C4-2B (cell line): ENCODE measurements around the gene SMCO4.

ENCODE experiments used
- ZFX ChIP-seq: fragments of 450-650 bp; IDR thresholded peaks from 2 replicates; pipeline ENCODE4 v1.6.1; 2017
- TF ChIP-seq, protein P1 (sequence below): fragments of 450-650 bp; conservative IDR thresholded peaks from 2 replicates; pipeline ENCODE4 v1.5.1; 2017; ENCODE audit warnings: mild to moderate bottlenecking

DNA sequence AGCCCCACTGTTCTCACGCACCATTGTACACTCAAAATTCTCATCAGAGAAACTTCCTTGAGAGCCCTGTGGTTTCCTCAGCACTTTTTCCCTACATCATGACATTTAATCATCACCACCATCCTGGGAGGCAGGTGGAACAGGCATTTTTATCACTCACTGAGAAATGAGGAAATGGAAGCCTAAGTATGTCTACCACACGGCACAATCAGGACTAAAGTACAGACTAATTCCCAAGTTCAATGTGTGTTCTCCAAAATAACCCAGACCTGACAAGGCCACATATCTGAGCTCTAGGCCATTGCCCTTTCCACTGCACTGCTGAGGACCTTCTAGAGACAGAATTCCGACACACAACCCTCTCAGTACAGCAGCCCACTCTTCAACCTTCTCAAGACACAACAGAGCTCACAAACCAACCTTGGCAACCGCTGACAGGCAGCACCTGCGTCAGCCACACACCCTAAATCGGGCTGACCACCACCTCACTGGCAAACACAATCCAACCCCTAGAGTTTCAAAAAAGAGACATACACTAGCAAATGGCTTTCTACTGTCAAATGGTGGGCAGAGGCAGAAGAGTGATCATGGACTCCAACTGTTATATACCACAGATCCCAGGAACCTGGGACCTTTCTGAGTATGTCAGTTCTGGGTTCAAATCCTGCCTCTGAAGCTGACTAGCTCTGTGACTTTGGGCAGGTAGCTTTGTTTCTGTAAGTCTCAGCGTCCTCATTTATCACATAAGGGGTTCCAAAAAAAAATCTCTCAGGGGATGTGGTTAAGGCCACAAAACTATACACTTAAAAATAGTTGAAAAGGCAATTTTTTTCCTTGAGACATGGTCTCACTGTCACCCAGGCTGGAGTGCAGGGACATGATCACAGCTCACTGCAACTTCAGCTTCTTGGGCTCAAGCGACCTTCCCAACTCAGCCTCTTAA lies 16.3 kb downstream of the SMCO4 start:
- TF ChIP-seq, protein P1, sequence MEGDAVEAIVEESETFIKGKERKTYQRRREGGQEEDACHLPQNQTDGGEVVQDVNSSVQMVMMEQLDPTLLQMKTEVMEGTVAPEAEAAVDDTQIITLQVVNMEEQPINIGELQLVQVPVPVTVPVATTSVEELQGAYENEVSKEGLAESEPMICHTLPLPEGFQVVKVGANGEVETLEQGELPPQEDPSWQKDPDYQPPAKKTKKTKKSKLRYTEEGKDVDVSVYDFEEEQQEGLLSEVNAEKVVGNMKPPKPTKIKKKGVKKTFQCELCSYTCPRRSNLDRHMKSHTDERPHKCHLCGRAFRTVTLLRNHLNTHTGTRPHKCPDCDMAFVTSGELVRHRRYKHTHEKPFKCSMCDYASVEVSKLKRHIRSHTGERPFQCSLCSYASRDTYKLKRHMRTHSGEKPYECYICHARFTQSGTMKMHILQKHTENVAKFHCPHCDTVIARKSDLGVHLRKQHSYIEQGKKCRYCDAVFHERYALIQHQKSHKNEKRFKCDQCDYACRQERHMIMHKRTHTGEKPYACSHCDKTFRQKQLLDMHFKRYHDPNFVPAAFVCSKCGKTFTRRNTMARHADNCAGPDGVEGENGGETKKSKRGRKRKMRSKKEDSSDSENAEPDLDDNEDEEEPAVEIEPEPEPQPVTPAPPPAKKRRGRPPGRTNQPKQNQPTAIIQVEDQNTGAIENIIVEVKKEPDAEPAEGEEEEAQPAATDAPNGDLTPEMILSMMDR, result no peak
- TF ChIP-seq ZFX, result no peak
